Upper lobe of left lung (tissue), 6 donors: ENCODE measurements around the gene COL7A1. TPM values are rescaled to one million over a fixed set of nuclear protein-coding genes. Genes with fewer than 3 reads are reported as not detected.

Source experiments
- ATAC-seq, 2 donors: fragments of 200-7000 bp; cut with Tn5 transposase; one replicate each; pipeline ENCODE4 v1.9.1; 2022; ENCODE audit warnings: mild to moderate bottlenecking in 2 of 2, moderate library complexity in 2 of 2; ENCODE audit not compliant: low FRiP score in 2 of 2
- DNase-seq, 2 donors: peaks; one replicate each; pipeline ENCODE4 v3.0.0-alpha.2; 2019 to 2020
- H3K27ac ChIP-seq, 4 donors: fragments of 200-600 bp; sonication (generic); one replicate each; pipeline ENCODE4 v1.5.1; 2016 to 2019
- H3K27me3 ChIP-seq, 4 donors: fragments of 200-600 bp; sonication (generic); one replicate each; pipeline ENCODE4 v1.5.1; 2017 to 2019
- H3K36me3 ChIP-seq, 4 donors: fragments of 200-600 bp; sonication (generic); one replicate each; pipeline ENCODE4 v1.5.1; 2016 to 2019
- H3K4me1 ChIP-seq, 4 donors: fragments of 200-600 bp; sonication (generic); one replicate each; pipeline ENCODE4 v1.5.1; 2018 to 2019
- H3K4me3 ChIP-seq, 4 donors: fragments of 200-600 bp; sonication (generic); one replicate each; pipeline ENCODE4 v1.5.1; 2017 to 2019; ENCODE audit warnings: mild to moderate bottlenecking in 2 of 4, moderate library complexity in 1 of 4
- H3K9me3 ChIP-seq, 4 donors: fragments of 200-600 bp; sonication (generic); one replicate each; pipeline ENCODE4 v1.5.1; 2018 to 2019
- EP300 ChIP-seq, 4 donors: sonication (generic); formaldehyde crosslinking; IDR thresholded peaks; one replicate each; pipeline ENCODE4 v1.5.1; 2017; ENCODE audit warnings: antibody characterized with exemption in 4 of 4, control low read depth in 2 of 4
- POLR2A ChIP-seq, 4 donors: fragments of 450-650 bp; IDR thresholded peaks; one replicate each; pipeline ENCODE4 v1.5.1; 2016 to 2017; ENCODE audit warnings: antibody characterized with exemption in 4 of 4, mild to moderate bottlenecking in 2 of 4
- POLR2AphosphoS5 ChIP-seq, 2 donors: sonication (generic); formaldehyde crosslinking; IDR thresholded peaks; one replicate each; pipeline ENCODE4 v1.5.1; 2017; ENCODE audit warnings: antibody characterized with exemption in 2 of 2
- WGBS, 2 donors: methylation state at CpG; one replicate each; pipeline ENCODE4 v1.1.5; 2017 to 2018; 5-methylcytosine and 5-hydroxymethylcytosine counted together
- total RNA-seq, 6 donors: library from RNA; depleted of rRNA in 4 of 6; stranded (reverse); fragments of >200 nt in 4 of 6; gene quantifications; one replicate each; pipeline versions ENCODE4 v1.1.0 to v1.2.1, GENCODE V29; 2016 to 2021
- TF ChIP-seq, protein P1 (sequence below), 6 experiments: fragments of 450-650 bp in 4 of 6; fragments of 200-600 bp in 2 of 6; sonication (generic) in 2 of 6; IDR thresholded peaks; one replicate each; pipeline ENCODE4 v1.5.1; 2016 to 2019; ENCODE audit warnings: antibody characterized with exemption in 6 of 6
- donor health status: DM: no; HTN: no; CAD: no; lungs with moderate emphysema.
- donor health status: DM: no; HTN: yes; CAD: no; lungs with severe emphysema.

Gene COL7A1
- total RNA-seq, 6 donors from 2014 or later, result 2.7 to 30.4 (median 4.6) TPM

DNA sequence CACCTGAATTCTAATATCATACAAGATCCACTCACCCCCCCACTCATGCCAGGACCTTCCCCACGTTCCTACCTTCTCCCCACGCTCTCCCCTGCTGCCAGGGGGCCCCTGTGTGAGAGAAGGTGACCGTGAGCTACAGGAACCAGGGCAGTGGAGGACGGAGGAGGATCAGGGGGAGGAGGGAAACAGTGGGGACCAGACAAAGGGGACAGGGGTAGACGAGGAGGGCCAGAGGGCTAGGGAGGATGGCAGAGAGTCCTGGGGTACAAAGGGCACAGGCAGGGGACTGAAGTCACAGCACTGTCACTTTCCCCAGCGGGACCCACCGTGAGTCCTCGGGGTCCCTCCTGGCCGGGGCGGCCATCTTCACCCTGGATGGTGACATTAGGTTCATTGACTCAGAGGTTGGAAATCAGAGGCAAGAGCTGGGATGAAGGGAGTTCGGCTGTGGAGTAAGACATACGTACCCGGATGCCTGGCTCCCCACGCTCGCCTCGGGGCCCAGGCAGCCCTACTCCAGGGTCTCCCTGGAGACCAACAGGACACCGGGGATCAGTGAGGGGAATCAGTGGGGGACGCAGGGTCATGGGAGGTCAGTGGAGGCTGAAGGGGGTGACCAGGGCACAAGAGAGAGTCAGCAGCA is 25.2 kb downstream of the COL7A1 start:
- WGBS, 2 donors, result 89 to 91% methylated on average over 18 of the region's 18 CpGs
- DNase-seq (peak in 1 of 2 donors; percentile 70), ATAC-seq (no peak)
- Histone ChIP-seq H3K4me3 (no peak overlapping the region), H3K27me3 (no peaks in the 10 kb centered on the region), H3K9me3 (no peaks in the 10 kb centered on the region), H3K4me1 (peaks cover 0 to 7% (median 2%) of the 10 kb centered on the region in 4 donors), H3K36me3 (no peaks in the 10 kb centered on the region), H3K27ac (no peak overlapping the region)
- TF ChIP-seq, protein P1, sequence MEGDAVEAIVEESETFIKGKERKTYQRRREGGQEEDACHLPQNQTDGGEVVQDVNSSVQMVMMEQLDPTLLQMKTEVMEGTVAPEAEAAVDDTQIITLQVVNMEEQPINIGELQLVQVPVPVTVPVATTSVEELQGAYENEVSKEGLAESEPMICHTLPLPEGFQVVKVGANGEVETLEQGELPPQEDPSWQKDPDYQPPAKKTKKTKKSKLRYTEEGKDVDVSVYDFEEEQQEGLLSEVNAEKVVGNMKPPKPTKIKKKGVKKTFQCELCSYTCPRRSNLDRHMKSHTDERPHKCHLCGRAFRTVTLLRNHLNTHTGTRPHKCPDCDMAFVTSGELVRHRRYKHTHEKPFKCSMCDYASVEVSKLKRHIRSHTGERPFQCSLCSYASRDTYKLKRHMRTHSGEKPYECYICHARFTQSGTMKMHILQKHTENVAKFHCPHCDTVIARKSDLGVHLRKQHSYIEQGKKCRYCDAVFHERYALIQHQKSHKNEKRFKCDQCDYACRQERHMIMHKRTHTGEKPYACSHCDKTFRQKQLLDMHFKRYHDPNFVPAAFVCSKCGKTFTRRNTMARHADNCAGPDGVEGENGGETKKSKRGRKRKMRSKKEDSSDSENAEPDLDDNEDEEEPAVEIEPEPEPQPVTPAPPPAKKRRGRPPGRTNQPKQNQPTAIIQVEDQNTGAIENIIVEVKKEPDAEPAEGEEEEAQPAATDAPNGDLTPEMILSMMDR (IDR thresholded peaks at IDR 0.05), result no peak
- TF ChIP-seq POLR2A (IDR thresholded peaks at IDR 0.05), result no peak

DNA sequence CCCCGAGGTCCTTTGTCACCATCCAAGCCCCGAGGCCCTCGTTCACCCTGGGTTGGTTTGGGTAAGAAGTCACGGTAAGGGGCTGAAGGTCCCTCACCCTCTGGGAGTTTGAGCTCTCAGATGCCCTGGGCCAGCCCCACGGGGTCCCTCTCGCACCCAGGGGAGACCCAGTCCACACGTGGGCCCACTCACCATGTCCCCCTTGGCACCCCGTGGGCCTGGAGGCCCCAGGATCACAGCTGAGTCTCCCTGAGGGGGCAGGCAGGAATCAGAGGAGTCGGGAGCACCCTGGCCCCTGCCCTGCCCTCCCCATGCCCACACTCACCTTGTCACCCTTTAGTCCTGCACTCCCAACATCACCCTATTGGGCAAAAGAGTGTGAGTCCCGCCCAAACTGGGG is 25.7 kb downstream of the COL7A1 start:
- Histone ChIP-seq H3K36me3 (no peaks in the 10 kb centered on the region), H3K27ac (no peak overlapping the region), H3K4me1 (peaks cover 0 to 7% (median 2%) of the 10 kb centered on the region in 4 donors), H3K4me3 (no peak overlapping the region), H3K27me3 (no peaks in the 10 kb centered on the region), H3K9me3 (no peaks in the 10 kb centered on the region)
- 88 to 94% methylated on average over 6 of the region's 10 CpGs for WGBS, 2 donors
- TF ChIP-seq EP300 (IDR thresholded peaks at IDR 0.05) (no peak), POLR2AphosphoS5 (IDR thresholded peaks at IDR 0.05) (no peak), POLR2A (IDR thresholded peaks at IDR 0.05) (no peak)
- TF ChIP-seq, protein P1 (IDR thresholded peaks at IDR 0.05), result no peak
- ATAC-seq, result no peak
- DNase-seq, result peak in 1 of 2 donors; percentile 60

DNA sequence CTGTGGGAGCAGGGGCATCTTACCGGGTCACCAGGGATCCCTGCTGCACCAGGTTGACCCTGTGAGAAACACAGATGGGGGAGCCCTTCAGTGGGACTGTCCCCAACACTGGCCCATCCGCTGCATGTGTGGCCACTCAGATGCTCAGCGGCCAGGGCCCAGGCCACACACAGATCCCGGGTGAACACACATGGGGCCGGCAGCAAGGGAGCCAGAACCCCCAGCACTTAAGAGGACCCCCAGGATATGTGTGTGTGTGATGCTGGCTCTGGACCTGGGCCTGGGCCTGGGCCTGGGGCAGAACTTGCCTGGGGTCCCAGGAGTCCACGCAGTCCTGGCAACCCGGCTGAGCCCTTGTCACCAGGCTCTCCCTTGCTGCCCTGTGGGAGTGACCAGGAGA is 26.7 kb downstream of the COL7A1 start:
- no peak for ATAC-seq
- no peak overlapping the region for H3K27ac ChIP-seq
- peak in 1 of 2 donors; percentile 59 for DNase-seq
- no peaks in the 10 kb centered on the region for H3K27me3 ChIP-seq
- peaks cover 0 to 9% (median 4%) of the 10 kb centered on the region in 4 donors for H3K4me1 ChIP-seq
- TF ChIP-seq POLR2A (IDR thresholded peaks at IDR 0.05) (no peak), POLR2AphosphoS5 (IDR thresholded peaks at IDR 0.05) (no peak), EP300 (IDR thresholded peaks at IDR 0.05) (no peak)
- TF ChIP-seq, protein P1 (IDR thresholded peaks at IDR 0.05), result no peak
- no peaks in the 10 kb centered on the region for H3K36me3 ChIP-seq
- H3K4me3 ChIP-seq, result no peak overlapping the region
- WGBS, 2 donors, result 85 to 100% methylated on average over 2 to 7 of the region's 7 CpGs
- H3K9me3 ChIP-seq, result no peaks in the 10 kb centered on the region

DNA sequence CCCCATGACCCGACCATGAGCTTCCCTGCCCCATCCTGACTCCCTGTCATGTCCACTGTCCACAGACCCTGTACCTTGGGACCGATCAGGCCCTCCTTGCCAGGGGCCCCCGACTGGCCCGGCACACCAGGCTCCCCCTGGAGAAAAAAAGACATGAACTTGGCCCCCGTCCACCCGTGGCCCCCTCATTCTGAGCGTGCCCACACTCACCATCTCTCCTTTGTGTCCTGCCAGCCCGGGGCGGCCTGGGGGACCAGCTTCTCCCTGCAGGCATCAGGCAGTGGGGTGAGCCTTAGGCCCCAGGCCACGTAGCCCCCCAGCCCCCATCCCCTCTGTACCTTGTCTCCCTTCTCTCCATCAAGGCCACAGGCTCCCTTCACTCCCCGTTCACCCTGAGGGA is 27.6 kb downstream of the COL7A1 start:
- peak in 1 of 2 donors; percentile 73 for DNase-seq
- 85 to 91% methylated on average over 10 to 11 of the region's 11 CpGs for WGBS, 2 donors
- no peaks in the 10 kb centered on the region for H3K27me3 ChIP-seq
- TF ChIP-seq, protein P1 (IDR thresholded peaks at IDR 0.05), result no peak
- no peak for TF ChIP-seq POLR2AphosphoS5 (IDR thresholded peaks at IDR 0.05)
- no peak overlapping the region for H3K27ac ChIP-seq
- no peak overlapping the region for H3K4me3 ChIP-seq
- no peaks in the 10 kb centered on the region for H3K9me3 ChIP-seq
- peaks cover 0 to 9% (median 4%) of the 10 kb centered on the region in 4 donors for H3K4me1 ChIP-seq
- H3K36me3 ChIP-seq, result no peaks in the 10 kb centered on the region
- no peak for ATAC-seq

DNA sequence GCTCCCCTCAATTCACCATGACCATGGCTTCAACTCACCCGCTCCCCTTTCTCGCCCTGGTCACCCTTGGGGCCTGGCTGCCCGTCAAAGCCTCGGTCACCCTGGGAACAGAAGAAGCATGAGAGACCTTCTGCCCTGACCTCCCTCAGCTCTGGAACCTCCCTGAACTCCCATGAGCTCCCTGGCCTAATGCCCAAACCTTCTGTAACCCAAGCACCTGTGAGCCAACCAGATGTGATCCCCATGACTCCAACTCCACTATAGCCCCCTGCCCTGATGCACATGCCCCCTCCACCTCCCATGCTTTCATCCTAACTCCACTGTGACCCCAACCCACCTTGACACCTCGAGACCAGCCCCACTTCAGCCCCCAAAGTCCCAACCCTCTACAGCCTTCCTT is 28.0 kb downstream of the COL7A1 start:
- ATAC-seq (no peak), DNase-seq (no peak)
- peaks cover 0 to 9% (median 4%) of the 10 kb centered on the region in 4 donors for H3K4me1 ChIP-seq
- H3K27me3 ChIP-seq, result no peaks in the 10 kb centered on the region
- TF ChIP-seq, protein P1 (IDR thresholded peaks at IDR 0.05), result no peak
- TF ChIP-seq POLR2A (IDR thresholded peaks at IDR 0.05) (no peak), POLR2AphosphoS5 (IDR thresholded peaks at IDR 0.05) (no peak), EP300 (IDR thresholded peaks at IDR 0.05) (no peak)
- no peak overlapping the region for H3K4me3 ChIP-seq
- no peaks in the 10 kb centered on the region for H3K36me3 ChIP-seq
- H3K27ac ChIP-seq, result no peak overlapping the region
- H3K9me3 ChIP-seq, result no peaks in the 10 kb centered on the region
- WGBS, 2 donors, result 81 to 85% methylated on average over 5 of the region's 5 CpGs
